Stimulated activated naive CD8-positive, alpha-beta T cell treated with anti-CD3 and anti-CD28 coated beads, Interleukin-15, Interleukin-2, amounts not matched to agents 100 ng/mL and 50 ng/mL, for 24 hours (primary cell): Measurements from ENCODE around the gene RNF208.
"Not testable (repeated sequence)": the region's sequence is repeated elsewhere in the genome, so short reads cannot be mapped to it uniquely, and the experiment has no call there.

Source experiments
- H3K27ac Mint-ChIP-seq: one replicate; pipeline ENCODE4 v1.8.0; 2021; ENCODE audit warnings: mild to moderate bottlenecking, mixed read lengths
- H3K27me3 Mint-ChIP-seq: one replicate; pipeline ENCODE4 v1.8.0; 2021; ENCODE audit warnings: mixed read lengths
- H3K36me3 Mint-ChIP-seq: one replicate; pipeline ENCODE4 v1.8.0; 2021; ENCODE audit warnings: low read depth, mixed read lengths
- H3K4me1 Mint-ChIP-seq: one replicate; pipeline ENCODE4 v1.8.0; 2021; ENCODE audit warnings: low read depth, mixed read lengths
- H3K4me3 Mint-ChIP-seq: one replicate; pipeline ENCODE4 v1.8.0; 2021; ENCODE audit warnings: mild to moderate bottlenecking, mixed read lengths
- H3K9me3 Mint-ChIP-seq: one replicate; pipeline ENCODE4 v1.8.0; 2021; ENCODE audit warnings: mixed read lengths

The RNF208 gene, protein sequence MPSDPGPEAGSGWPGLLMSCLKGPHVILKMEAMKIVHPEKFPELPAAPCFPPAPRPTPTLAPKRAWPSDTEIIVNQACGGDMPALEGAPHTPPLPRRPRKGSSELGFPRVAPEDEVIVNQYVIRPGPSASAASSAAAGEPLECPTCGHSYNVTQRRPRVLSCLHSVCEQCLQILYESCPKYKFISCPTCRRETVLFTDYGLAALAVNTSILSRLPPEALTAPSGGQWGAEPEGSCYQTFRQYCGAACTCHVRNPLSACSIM

DNA sequence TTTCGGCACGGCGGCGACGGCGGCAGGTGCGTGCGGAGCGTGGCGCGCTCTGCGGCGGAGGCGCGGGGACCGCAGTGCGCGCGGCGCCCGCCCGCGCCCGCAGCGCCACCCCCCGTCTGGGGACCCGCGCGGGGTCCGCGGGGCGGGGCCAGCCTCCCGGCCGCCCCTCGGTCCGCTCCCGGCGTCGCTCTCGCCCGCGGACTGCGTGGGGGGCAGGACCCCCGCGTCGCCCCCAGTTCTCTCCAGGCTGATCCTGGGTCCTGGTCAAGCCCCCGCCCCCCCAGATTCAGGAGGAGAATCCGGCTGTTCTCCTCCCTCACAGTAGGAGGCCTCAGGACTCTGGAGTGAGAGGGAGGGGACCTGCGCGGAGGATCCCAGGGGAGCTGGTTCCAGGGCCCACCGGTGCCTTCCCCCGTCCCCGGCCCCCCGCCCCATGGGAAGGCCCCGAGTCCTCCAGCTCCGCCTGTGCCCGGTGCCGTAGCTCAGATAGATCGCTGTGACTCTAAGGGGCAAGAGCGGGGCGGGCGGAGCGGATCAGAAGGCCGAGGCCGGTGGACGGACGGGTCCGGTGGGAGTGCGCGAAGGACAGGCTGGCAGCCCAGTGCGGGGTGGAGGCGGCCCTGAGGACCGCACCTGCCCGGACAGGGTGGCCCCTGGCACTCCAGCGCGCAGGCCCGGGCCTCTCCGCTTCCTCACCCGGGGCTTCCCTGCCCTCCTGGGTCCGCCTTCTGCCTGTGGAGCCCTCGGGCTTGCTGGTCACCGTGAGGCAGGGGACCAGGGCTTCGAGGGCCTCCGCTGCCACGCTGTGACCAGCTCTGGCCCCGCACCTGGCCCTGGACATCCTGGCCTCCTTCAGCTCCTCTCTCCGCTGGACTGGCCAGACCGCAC, at the start of gene RNF208:
Gene RNF208, minus strand, starts transcription at position 51 of the 888 bp plus-strand sequence. CDS start 1,028 bp downstream, outside the sequence.
- H3K9me3 Mint-ChIP-seq, result no peaks in the 10 kb centered on the region
- H3K4me1 Mint-ChIP-seq, result peaks cover 6% of the 10 kb centered on the region
- peaks cover under 1% of the 10 kb centered on the region for H3K27me3 Mint-ChIP-seq
- no peaks in the 10 kb centered on the region for H3K36me3 Mint-ChIP-seq
- no peak within 1 kb of the TSS for H3K27ac Mint-ChIP-seq
- peak within 1 kb of the TSS; percentile 83 for H3K4me3 Mint-ChIP-seq

DNA sequence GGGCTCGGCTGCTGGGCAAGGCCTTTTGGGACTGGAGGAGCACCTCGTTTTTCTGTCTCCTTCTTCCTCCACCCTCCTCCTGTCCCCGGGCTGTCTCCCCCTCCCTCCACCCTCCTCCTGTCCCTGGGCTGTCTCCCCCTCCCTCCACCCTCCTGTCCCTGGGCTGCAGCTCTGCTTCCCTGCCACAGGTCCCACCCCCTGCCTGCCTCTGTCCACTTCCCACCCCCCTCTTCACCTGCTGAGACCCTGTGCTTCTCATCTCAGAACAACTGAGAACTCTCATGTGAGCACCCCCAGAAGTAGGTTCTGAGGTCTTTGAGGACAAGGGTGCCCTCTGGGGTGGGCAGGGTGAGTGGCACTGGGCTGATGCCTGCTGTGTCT, 49.6 kb upstream of the RNF208 start:
- Mint-ChIP-seq H3K4me1 (peaks cover 19% of the 10 kb centered on the region), H3K4me3 (no peak overlapping the region), H3K36me3 (peaks cover 31% of the 10 kb centered on the region), H3K27ac (no peak overlapping the region), H3K27me3 (no peaks in the 10 kb centered on the region), H3K9me3 (no peaks in the 10 kb centered on the region)

DNA sequence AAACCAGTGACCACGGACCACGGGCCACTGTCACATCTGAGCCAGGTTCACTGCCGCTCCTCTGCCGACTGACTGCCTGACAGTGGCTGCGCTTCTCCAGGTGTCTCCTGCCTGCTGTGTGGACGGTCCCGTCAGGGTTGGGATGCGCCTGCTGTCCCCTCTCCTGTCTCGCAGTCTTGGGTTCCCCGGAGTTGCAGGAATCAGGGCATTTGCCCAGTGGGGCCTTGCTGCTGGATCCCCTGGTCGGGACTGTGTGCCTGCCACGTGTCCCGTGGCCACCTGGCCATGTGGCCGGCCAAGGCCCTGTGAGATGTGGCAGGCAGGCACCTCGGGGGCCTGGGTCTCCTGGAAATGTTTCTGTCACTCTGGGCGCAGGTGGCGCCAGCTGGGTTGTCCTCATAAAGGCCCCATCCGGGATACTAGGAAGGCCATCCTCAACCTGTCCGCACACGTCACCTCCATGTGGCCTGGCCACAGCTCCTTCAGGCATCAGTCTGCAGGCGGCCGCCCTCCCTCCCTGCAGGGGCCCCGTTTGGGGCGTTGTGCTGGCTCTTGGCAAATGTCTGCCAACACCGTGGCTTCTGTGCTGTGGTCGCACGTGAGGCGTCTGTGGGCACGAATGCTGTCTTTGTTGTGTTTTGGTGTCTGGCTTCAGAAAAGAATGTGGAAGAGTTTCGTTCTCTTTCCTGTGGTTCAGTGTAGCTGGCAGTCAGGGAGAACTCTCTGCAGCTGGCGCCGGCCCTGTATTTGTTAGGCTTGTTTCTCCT, 49.1 kb upstream of the RNF208 start:
- Mint-ChIP-seq H3K27ac (peak overlapping the region; percentile 41), H3K36me3 (peaks cover 31% of the 10 kb centered on the region), H3K27me3 (no peaks in the 10 kb centered on the region), H3K4me1 (peaks cover 19% of the 10 kb centered on the region), H3K9me3 (no peaks in the 10 kb centered on the region), H3K4me3 (no peak overlapping the region)

DNA sequence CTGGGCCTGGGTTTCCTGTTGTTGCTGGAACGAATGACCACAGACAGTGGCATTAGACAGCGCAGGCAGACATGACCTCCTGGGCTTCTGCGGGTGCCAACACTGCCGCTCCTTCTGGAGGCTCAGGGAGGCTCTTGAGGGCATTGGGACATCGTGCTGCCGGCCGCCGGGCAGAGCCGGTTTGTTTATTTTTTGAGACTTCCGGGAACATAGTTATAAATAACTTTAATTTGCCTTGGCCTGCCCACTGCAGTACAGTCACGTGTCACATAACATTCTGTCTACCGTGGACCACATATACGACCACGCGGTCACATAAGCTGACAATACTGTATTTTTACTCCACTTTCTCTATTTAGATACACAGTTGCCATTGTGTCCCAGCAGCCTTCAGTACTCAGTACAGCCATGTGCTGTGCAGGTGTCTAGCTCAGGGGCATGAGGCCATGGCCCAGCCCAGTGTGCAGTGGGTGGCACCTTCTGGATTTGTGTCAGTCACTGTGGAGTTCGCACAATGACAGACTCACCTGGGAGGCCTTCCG, 47.3 kb upstream of the RNF208 start:
- H3K4me3 Mint-ChIP-seq, result no peak overlapping the region
- no peak overlapping the region for H3K27ac Mint-ChIP-seq
- H3K36me3 Mint-ChIP-seq, result peaks cover 31% of the 10 kb centered on the region
- peaks cover 15% of the 10 kb centered on the region for H3K4me1 Mint-ChIP-seq
- no peaks in the 10 kb centered on the region for H3K27me3 Mint-ChIP-seq
- no peaks in the 10 kb centered on the region for H3K9me3 Mint-ChIP-seq

DNA sequence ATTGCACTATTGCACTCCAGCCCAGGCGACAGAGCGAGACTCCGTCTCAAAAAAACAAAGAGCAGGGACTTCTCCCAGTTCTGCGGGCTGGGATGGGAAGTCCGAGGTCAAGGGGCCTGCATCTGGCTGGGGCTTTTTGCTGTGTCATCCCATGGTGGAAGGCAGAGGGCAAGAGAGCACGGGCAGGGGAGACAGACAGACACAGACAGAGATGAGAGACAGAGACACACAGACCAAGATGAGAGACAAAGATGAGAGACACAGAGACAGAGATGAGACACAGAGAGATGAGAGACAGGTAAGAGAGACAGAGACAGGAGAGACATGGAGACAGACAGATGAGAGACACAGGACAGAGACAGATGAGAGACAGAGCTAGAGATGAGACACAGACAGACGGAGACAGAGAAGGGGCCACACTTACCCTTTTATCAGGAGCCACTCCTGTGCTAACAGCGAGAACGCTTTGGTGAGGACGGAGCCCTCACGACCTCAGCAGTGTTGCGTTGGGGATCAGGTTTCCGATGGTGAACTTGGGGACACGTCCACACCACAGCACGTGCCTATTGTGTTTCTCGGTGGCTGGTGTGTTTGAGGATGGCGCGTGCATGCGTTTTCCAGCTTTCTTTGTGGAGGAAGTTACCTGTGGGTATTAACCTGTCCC, 46.6 kb upstream of the RNF208 start:
- H3K9me3 Mint-ChIP-seq, result no peaks in the 10 kb centered on the region
- H3K27me3 Mint-ChIP-seq, result no peaks in the 10 kb centered on the region
- peak overlapping the region; percentile 34 for H3K27ac Mint-ChIP-seq
- H3K36me3 Mint-ChIP-seq, result peaks cover 31% of the 10 kb centered on the region
- no peak overlapping the region for H3K4me3 Mint-ChIP-seq
- H3K4me1 Mint-ChIP-seq, result peaks cover 15% of the 10 kb centered on the region

DNA sequence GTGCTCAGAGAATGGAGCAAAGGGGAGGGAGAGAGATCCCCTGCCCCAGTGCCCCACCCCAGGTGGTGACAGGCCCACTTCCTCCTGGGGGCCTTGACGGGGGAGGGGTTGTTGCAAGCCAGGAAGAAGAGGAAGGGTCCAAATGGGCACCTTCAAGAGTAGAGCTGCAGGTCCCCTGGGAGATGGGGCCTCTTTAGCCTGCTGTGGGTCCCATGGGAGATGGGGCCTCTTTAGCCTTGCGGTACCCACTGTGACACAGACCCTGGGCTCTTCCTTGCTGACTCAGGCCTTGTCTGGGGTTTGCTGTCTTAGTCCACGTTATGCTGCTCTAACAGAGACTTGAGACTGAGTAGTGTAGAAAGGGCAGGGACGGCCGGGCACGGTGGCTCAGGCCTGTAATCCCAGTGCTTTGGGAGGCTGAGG, 45.9 kb upstream of the RNF208 start:
- Mint-ChIP-seq H3K27ac (no peak overlapping the region), H3K4me3 (no peak overlapping the region), H3K36me3 (peaks cover 31% of the 10 kb centered on the region), H3K4me1 (peaks cover 15% of the 10 kb centered on the region), H3K9me3 (no peaks in the 10 kb centered on the region), H3K27me3 (no peaks in the 10 kb centered on the region)

DNA sequence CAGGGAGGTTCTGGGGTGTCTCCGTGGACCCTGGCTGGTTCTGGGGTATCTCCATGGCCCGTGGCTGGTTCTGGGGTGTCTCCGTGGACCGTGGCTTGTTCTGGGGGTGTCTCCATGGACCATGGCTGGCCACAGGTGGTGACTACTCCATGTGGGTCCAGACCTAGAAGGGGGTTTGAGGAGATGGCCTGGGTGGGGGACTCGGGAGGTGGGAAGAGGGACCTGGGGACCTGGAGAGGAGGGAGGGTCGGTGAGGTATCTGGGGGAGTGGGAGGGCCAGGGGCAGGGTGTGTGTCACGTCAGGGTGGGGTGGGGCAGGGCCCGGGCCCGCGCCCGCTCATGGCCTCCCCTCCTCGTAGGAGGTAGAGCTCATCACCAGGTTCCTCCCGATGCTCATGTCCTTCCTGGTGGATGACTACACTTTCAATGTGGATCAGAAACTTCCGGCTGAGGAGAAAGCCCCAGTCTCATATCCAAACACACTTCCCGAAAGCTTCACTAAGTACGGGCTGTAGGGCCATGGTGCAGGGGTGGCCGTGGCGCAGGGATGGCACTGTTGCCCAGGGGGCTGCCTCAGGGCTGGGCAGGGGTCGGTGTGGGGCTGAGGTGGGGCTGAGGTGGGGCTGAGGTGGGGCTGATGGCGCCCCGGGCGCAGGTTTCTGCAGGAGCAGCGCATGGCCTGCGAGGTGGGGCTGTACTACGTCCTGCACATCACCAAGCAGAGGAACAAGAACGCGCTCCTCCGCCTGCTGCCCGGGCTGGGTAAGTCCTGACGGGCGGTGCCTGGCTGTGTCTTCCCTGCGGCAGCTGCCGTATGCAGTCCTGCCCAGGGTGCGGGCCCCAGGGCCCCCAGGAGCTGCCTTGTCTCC, 44.8 kb upstream of the RNF208 start:
- H3K27ac Mint-ChIP-seq, result no peak overlapping the region
- no peaks in the 10 kb centered on the region for H3K27me3 Mint-ChIP-seq
- no peaks in the 10 kb centered on the region for H3K9me3 Mint-ChIP-seq
- H3K4me3 Mint-ChIP-seq, result no peak overlapping the region
- H3K4me1 Mint-ChIP-seq, result peaks cover 15% of the 10 kb centered on the region
- H3K36me3 Mint-ChIP-seq, result peaks cover 36% of the 10 kb centered on the region

DNA sequence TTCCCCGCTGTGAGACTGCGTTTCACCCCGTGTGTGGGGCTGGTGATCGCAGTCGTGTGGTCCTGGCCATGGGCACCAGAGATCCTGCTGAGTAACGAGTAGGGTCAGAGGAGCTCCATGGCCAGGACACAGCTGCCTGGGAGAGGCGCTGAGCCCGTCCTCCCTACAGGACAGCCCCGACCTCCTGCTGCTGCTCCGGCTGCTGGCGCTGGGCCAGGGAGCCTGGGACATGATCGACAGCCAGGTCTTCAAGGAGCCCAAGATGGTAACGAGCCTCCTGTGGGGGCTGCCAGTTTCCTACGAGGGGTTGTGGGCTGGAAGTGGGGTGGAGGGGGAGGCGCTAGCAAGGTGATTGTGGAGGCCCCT, 44.1 kb upstream of the RNF208 start:
- no peaks in the 10 kb centered on the region for H3K27me3 Mint-ChIP-seq
- peaks cover 11% of the 10 kb centered on the region for H3K4me1 Mint-ChIP-seq
- peaks cover 36% of the 10 kb centered on the region for H3K36me3 Mint-ChIP-seq
- H3K27ac Mint-ChIP-seq, result no peak overlapping the region
- no peak overlapping the region for H3K4me3 Mint-ChIP-seq
- no peaks in the 10 kb centered on the region for H3K9me3 Mint-ChIP-seq

DNA sequence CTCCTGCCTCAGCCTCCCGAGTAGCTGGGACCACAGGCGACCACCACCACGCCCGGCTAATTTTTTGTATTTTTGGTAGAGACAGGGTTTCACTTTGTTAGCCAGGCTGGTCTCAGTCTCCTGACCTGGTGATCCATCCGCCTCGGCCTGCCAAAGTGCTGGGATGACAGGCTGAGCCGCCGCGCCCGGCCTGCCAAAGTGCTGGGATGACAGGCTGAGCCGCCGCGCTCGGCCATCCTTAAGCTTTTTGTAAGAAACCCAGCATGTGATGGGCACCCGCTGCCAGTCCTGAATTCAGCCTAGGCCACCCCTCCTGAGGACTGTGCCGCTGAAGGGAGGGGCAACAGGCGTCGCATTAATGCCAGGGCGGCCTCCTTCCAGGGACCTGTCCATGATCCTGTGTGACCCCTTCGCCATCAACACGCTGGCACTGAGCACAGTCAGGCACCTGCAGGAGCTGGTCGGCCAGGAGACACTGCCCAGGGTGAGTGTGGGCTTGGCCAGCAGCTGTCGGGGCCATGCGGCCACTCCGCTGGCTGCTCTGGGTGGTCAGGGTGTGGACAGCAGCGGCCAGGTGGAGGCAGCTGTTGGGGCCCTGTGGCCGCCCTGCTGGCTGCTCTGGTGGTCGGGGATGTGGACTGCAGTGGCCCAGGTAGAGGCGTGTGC, 43.6 kb upstream of the RNF208 start:
- H3K27me3 Mint-ChIP-seq, result no peaks in the 10 kb centered on the region
- H3K27ac Mint-ChIP-seq, result no peak overlapping the region
- no peaks in the 10 kb centered on the region for H3K9me3 Mint-ChIP-seq
- H3K36me3 Mint-ChIP-seq, result peaks cover 33% of the 10 kb centered on the region
- peaks cover 7% of the 10 kb centered on the region for H3K4me1 Mint-ChIP-seq
- no peak overlapping the region for H3K4me3 Mint-ChIP-seq

DNA sequence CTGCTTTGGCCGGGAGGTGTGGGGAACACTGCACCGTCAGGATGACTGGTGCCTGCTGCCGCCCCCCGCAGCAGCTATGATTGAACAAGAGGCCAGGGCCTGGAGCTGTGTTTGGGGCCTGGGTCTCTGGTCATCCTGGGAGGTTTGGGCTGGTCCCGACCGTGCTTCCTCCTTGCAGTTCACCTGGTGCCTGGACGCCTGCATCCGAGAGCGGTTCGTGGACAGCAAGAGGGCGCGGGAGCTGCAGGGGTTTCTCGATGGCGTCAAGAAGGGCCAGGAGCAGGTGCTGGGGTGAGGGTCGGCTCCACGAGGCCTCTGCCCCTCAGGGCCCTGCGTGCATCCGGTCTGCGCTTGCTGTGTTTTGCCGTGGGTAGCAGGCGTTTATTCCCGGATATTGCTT, 42.0 kb upstream of the RNF208 start:
- H3K27ac Mint-ChIP-seq, result no peak overlapping the region
- H3K27me3 Mint-ChIP-seq, result no peaks in the 10 kb centered on the region
- no peak overlapping the region for H3K4me3 Mint-ChIP-seq
- H3K4me1 Mint-ChIP-seq, result peaks cover 7% of the 10 kb centered on the region
- H3K9me3 Mint-ChIP-seq, result no peaks in the 10 kb centered on the region
- peaks cover 30% of the 10 kb centered on the region for H3K36me3 Mint-ChIP-seq

DNA sequence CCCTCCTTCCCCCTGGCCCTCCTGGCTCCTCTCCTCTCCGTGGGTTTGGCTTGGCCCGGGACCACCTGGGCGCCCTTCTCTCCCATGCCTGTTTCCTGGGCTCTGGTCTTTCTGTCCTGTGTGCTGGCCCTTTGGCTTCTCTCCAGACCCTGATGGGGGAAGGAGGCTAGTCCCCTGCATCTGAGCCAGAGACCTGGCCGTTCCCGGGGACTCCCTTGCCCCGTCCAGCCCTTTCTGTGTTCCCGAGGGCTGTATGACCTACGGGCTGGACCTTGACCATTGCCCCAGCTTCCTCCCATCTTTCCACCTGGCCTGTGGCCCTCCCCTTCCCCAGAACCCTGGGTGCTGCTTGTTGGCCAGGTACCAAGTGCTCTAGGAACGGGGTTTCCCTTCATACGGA, 41.5 kb upstream of the RNF208 start:
- no peaks in the 10 kb centered on the region for H3K27me3 Mint-ChIP-seq
- H3K27ac Mint-ChIP-seq, result no peak overlapping the region
- peaks cover 30% of the 10 kb centered on the region for H3K36me3 Mint-ChIP-seq
- H3K4me3 Mint-ChIP-seq, result no peak overlapping the region
- H3K9me3 Mint-ChIP-seq, result no peaks in the 10 kb centered on the region
- peaks cover 4% of the 10 kb centered on the region for H3K4me1 Mint-ChIP-seq

DNA sequence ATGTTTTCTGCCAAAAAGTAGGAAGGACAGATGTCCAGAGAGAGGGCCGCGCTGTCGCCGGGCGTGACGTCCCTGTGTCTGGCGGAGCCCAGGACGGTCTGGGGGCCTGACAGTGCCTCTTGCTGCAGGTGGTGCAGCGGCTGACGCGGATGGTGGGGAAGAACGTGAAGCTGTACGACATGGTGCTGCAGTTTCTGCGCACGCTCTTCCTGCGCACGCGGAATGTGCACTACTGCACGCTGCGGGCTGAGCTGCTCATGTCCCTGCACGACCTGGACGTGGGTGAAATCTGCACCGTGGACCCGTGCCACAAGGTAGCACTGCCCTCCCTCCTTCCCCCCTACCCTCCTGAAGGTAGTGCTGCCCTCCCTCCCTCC, 40.9 kb upstream of the RNF208 start:
- Mint-ChIP-seq H3K27ac (no peak overlapping the region), H3K4me1 (peaks cover 3% of the 10 kb centered on the region), H3K36me3 (peaks cover 28% of the 10 kb centered on the region), H3K4me3 (no peak overlapping the region), H3K9me3 (no peaks in the 10 kb centered on the region), H3K27me3 (no peaks in the 10 kb centered on the region)

DNA sequence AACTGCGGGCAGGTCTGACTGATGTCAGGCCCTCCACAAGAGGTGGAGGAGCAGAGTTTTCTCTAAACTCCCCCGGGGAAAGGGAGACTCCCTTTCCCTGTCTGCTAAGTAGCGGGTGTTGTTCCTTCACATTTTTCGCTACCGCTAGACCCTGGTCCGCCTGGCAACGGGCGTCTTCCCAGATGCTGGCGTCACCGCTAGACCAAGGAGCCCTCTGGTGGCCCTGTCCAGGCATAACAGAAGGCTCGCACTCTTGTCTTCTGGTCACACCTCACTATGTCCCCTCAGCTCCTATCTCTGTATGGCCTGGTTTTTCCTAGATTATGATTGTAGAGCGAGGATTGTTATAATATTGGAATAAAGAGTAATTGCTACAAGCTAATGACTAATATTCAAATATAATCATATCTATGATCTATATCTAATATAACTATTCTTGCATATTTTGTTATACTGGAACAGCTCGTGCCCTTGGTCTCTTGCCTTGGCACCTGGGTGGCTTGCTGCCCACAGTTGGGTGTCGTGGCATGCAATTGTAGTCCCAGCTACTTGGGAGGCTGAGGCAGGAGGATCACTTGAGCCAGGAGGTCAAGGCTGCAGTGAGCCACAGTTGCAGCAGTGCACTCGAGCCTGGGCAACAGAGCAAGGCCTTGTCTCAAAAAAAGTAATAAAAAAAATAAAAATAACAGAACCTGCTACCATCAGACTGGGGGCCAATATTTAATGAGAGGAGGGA, 40.3 kb upstream of the RNF208 start:
- H3K27ac Mint-ChIP-seq, H3K9me3 Mint-ChIP-seq, H3K4me1 Mint-ChIP-seq, H3K4me3 Mint-ChIP-seq, H3K27me3 Mint-ChIP-seq: not testable (repeated sequence)
- peaks cover 23% of the 10 kb centered on the region for H3K36me3 Mint-ChIP-seq
